SU-DHL-6 (cell line): Measurements from ENCODE around the gene NKAP.

ENCODE experiments used
- EZH2phosphoT487 ChIP-seq: fragments of 200-600 bp; sonication (generic), shearing (Covaris generic); conservative IDR thresholded peaks from 2 replicates; pipeline ENCODE4 v1.6.1; 2018; ENCODE audit warnings: mild to moderate bottlenecking, antibody characterized with exemption, low read length, moderate library complexity, mixed read lengths
- TF ChIP-seq, protein P1 (sequence below): fragments of 200-600 bp; sonication (generic); IDR thresholded peaks from one replicate; pipeline ENCODE4 v1.5.1; 2017; ENCODE audit warnings: antibody characterized with exemption, mild to moderate bottlenecking, low read length, moderate library complexity; ENCODE audit not compliant: insufficient read depth, poor library complexity, severe bottlenecking

DNA sequence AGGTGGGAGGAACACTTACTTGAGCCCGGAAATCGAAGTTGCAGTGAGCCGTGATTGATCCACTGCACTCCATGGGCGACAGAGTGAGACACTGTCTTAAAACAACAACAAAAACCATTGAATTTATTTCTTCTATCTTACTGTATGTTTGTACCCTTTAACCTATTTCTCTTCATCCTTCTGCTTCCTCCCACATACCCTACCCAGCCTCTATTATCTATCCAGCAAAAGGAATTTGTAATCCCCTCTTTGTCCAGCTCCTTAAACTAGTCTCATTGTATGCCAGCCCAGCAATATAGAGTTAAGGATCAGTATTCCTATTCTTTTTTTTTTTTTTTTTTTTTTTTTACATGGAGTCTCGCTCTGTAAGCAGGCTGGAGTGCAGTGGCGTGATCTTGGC, 1.9 kb upstream of the NKAP start:
- TF ChIP-seq, protein P1, sequence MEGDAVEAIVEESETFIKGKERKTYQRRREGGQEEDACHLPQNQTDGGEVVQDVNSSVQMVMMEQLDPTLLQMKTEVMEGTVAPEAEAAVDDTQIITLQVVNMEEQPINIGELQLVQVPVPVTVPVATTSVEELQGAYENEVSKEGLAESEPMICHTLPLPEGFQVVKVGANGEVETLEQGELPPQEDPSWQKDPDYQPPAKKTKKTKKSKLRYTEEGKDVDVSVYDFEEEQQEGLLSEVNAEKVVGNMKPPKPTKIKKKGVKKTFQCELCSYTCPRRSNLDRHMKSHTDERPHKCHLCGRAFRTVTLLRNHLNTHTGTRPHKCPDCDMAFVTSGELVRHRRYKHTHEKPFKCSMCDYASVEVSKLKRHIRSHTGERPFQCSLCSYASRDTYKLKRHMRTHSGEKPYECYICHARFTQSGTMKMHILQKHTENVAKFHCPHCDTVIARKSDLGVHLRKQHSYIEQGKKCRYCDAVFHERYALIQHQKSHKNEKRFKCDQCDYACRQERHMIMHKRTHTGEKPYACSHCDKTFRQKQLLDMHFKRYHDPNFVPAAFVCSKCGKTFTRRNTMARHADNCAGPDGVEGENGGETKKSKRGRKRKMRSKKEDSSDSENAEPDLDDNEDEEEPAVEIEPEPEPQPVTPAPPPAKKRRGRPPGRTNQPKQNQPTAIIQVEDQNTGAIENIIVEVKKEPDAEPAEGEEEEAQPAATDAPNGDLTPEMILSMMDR, result no peak
- no peak for TF ChIP-seq EZH2phosphoT487
